Stimulated activated CD4-positive, alpha-beta T cell treated with anti-CD3 and anti-CD28 coated beads, Interleukin-4, amount 100 ng/mL, for 48 hours (primary cell): ENCODE measurements around the gene PAX8.

Source experiments
- DNase-seq, 2 donors: peaks; one replicate each; pipeline ENCODE4 v3.0.0-alpha.2; 2020; ENCODE audit warnings: low read depth in 2 of 2

Gene PAX8

GRCh38 chr2:113203901-113204519 is 74.7 kb downstream of the PAX8 start:
- DNase-seq: peak; percentile 56 to 63

- no peak for DNase-seq
Observed at GRCh38 chr2:113203217-113203530, 75.5 kb downstream of the PAX8 start.

- DNase-seq: no peak
Observed at GRCh38 chr2:113202305-113203216, 76.2 kb downstream of the PAX8 start.

GRCh38 chr2:113201496-113202304 is 77.0 kb downstream of the PAX8 start:
- no peak for DNase-seq

- DNase-seq: no peak
Observed at GRCh38 chr2:113200736-113201490, 77.8 kb downstream of the PAX8 start.

GRCh38 chr2:113200236-113200635 is 78.5 kb downstream of the PAX8 start:
- DNase-seq: no peak

- DNase-seq: peak; percentile 77 to 83
Observed at GRCh38 chr2:113198790-113199612, 79.7 kb downstream of the PAX8 start.

- no peak for DNase-seq
Observed at GRCh38 chr2:113198048-113198789, 80.5 kb downstream of the PAX8 start.

GRCh38 chr2:113197347-113198047 is 81.2 kb downstream of the PAX8 start:
- DNase-seq: no peak

- no peak for DNase-seq
Observed at GRCh38 chr2:113196839-113197238, 81.9 kb downstream of the PAX8 start.

GRCh38 chr2:113195923-113196501 is 82.7 kb downstream of the PAX8 start:
- no peak for DNase-seq

GRCh38 chr2:113192459-113193100 is 86.1 kb downstream of the PAX8 start:
- no peak for DNase-seq

GRCh38 chr2:113190871-113191270 is 87.8 kb downstream of the PAX8 start:
- DNase-seq: no peak

- no peak for DNase-seq
Observed at GRCh38 chr2:113187771-113188170, 91.0 kb downstream of the PAX8 start.

GRCh38 chr2:113186433-113186796 is 92.3 kb downstream of the PAX8 start:
- no peak for DNase-seq

GRCh38 chr2:113185664-113186432 is 92.9 kb downstream of the PAX8 start:
- no peak for DNase-seq

GRCh38 chr2:113184531-113185230 is 94.0 kb downstream of the PAX8 start:
- no peak for DNase-seq
